Mesenchymal stem cell (in vitro differentiated cells and primary cell): ENCODE data around the gene ASTN2.

Experiments
- DNase-seq: peaks from one replicate; pipeline ENCODE4 v3.0.0-alpha.2; 2013
- H2AFZ ChIP-seq: one replicate; pipeline ENCODE4 v1.6.1; 2013; ENCODE audit warnings: low read depth, mild to moderate bottlenecking, control low read depth, inconsistent platforms, low read length, moderate library complexity
- H2AK5ac ChIP-seq: 2 replicates; pipeline ENCODE4 v1.6.1; 2013; ENCODE audit warnings: low read length, moderate library complexity, mild to moderate bottlenecking, inconsistent platforms; ENCODE audit not compliant: severe bottlenecking
- H2BK120ac ChIP-seq: one replicate; pipeline ENCODE4 v1.6.1; 2013; ENCODE audit warnings: low read depth, mild to moderate bottlenecking, inconsistent platforms, low read length, moderate library complexity
- H2BK12ac ChIP-seq, 2 experiments: one replicate each; pipeline ENCODE4 v1.6.1; 2013; ENCODE audit warnings: inconsistent platforms in 2 of 2, low read length in 2 of 2, mild to moderate bottlenecking in 2 of 2, moderate library complexity in 2 of 2, control low read depth in 1 of 2
- H2BK15ac ChIP-seq: one replicate; pipeline ENCODE4 v1.6.1; 2013; ENCODE audit warnings: mild to moderate bottlenecking, low read depth, inconsistent platforms; ENCODE audit not compliant: poor library complexity, severe bottlenecking
- H2BK5ac ChIP-seq: 2 replicates; pipeline ENCODE4 v1.6.1; 2013; ENCODE audit warnings: low read depth, mild to moderate bottlenecking, low read length, control low read depth, inconsistent platforms; ENCODE audit not compliant: poor library complexity, severe bottlenecking
- H3K14ac ChIP-seq, 2 experiments: one replicate each; pipeline ENCODE4 v1.6.1; 2013; ENCODE audit warnings: inconsistent platforms in 2 of 2, low read length in 2 of 2, control low read depth in 1 of 2, mild to moderate bottlenecking in 1 of 2, moderate library complexity in 1 of 2
- H3K18ac ChIP-seq, 2 experiments: one replicate each; pipeline ENCODE4 v1.6.1; 2013; ENCODE audit warnings: inconsistent platforms in 2 of 2, low read length in 2 of 2, control low read depth in 1 of 2, low read depth in 1 of 2, mild to moderate bottlenecking in 1 of 2
- H3K23ac ChIP-seq, 2 experiments: one replicate each; pipeline ENCODE4 v1.6.1; 2013; ENCODE audit warnings: inconsistent platforms in 2 of 2, low read length in 2 of 2, mild to moderate bottlenecking in 2 of 2, moderate library complexity in 2 of 2, control low read depth in 1 of 2
- H3K27ac ChIP-seq: 2 replicates; pipeline ENCODE4 v1.5.1; 2013; ENCODE audit warnings: mild to moderate bottlenecking, moderate library complexity, low read length, control low read depth, inconsistent platforms; ENCODE audit not compliant: poor library complexity, severe bottlenecking
- H3K27me3 ChIP-seq, 2 experiments: 2 replicates each; pipeline versions ENCODE4 v1.6.1 to v1.7.0; 2013; ENCODE audit warnings: low read length in 2 of 2, mild to moderate bottlenecking in 2 of 2, moderate library complexity in 2 of 2, control low read depth in 1 of 2, inconsistent platforms in 1 of 2; ENCODE audit not compliant: control insufficient read depth in 1 of 2, insufficient read depth in 1 of 2
- H3K36me3 ChIP-seq, 2 experiments: 2 replicates each; pipeline versions ENCODE4 v1.6.1 to v1.7.0; 2013; ENCODE audit warnings: low read length in 2 of 2, control low read depth in 1 of 2, inconsistent platforms in 1 of 2, low read depth in 1 of 2, mild to moderate bottlenecking in 1 of 2; ENCODE audit not compliant: insufficient read depth in 2 of 2, control insufficient read depth in 1 of 2
- H3K4ac ChIP-seq, 2 experiments: one replicate each; pipeline ENCODE4 v1.6.1; 2013; ENCODE audit warnings: inconsistent platforms in 2 of 2, low read length in 2 of 2, mild to moderate bottlenecking in 2 of 2, moderate library complexity in 2 of 2, control low read depth in 1 of 2, low read depth in 1 of 2
- H3K4me1 ChIP-seq: 2 replicates; pipeline ENCODE4 v1.6.1; 2013; ENCODE audit warnings: low read depth, low read length, control low read depth; ENCODE audit not compliant: control insufficient read depth, insufficient read depth
- H3K4me2 ChIP-seq: 2 replicates; pipeline ENCODE4 v1.6.1; 2013; ENCODE audit warnings: low read length, mild to moderate bottlenecking, inconsistent platforms; ENCODE audit not compliant: poor library complexity, severe bottlenecking
- H3K4me3 ChIP-seq, 2 experiments: 2 replicates each; pipeline versions ENCODE4 v1.5.1 to v1.7.0; 2013; ENCODE audit warnings: low read length in 2 of 2, mild to moderate bottlenecking in 2 of 2, control low read depth in 1 of 2, low read depth in 1 of 2; ENCODE audit not compliant: insufficient read depth in 1 of 2
- H3K79me1 ChIP-seq: replicated peaks from 2 replicates; pipeline ENCODE4 v1.6.1; 2013; ENCODE audit warnings: mild to moderate bottlenecking, control low read depth, low read length, inconsistent platforms; ENCODE audit not compliant: poor library complexity, severe bottlenecking
- H3K9ac ChIP-seq: 2 replicates; pipeline ENCODE4 v1.7.0; 2013; ENCODE audit warnings: mild to moderate bottlenecking, low read length, moderate library complexity
- H3K9me3 ChIP-seq: 2 replicates; pipeline ENCODE4 v1.7.0; 2013; ENCODE audit warnings: mild to moderate bottlenecking, low read length; ENCODE audit not compliant: control insufficient read depth
- H4K8ac ChIP-seq: one replicate; pipeline ENCODE4 v1.6.1; 2013; ENCODE audit warnings: inconsistent platforms, mild to moderate bottlenecking, low read length, moderate library complexity
- H4K91ac ChIP-seq: one replicate; pipeline ENCODE4 v1.6.1; 2013; ENCODE audit warnings: mild to moderate bottlenecking, low read length, inconsistent platforms
- WGBS: methylation state at CpG from one replicate; pipeline ENCODE4 v1.1.7; 2013; ENCODE audit warnings: mixed read lengths; 5-methylcytosine and 5-hydroxymethylcytosine counted together

Gene ASTN2

GRCh38 chr9:116883676-116884075 is 531.2 kb downstream of the ASTN2 start:
- no peak overlapping the region for H3K27ac ChIP-seq
- H2BK12ac ChIP-seq = no peak overlapping the region
- H4K91ac ChIP-seq = no peak overlapping the region
- no peak for DNase-seq
- no peak overlapping the region for H3K23ac ChIP-seq
- no peak overlapping the region for H3K9ac ChIP-seq
- H2AK5ac ChIP-seq = no peak overlapping the region
- no peaks in the 10 kb centered on the region for H3K36me3 ChIP-seq
- H2BK5ac ChIP-seq = no peak overlapping the region
- H3K4me3 ChIP-seq = no peak overlapping the region
- peaks cover 7% of the 10 kb centered on the region for H3K9me3 ChIP-seq
- H2AFZ ChIP-seq = no peak overlapping the region
- 85% methylated on average over 1 of the region's 1 CpG for WGBS
- H3K79me1 ChIP-seq = no peaks in the 10 kb centered on the region
- no peak overlapping the region for H3K4me2 ChIP-seq
- H2BK15ac ChIP-seq = no peak overlapping the region
- no peak overlapping the region for H3K18ac ChIP-seq
- no peak overlapping the region for H3K4ac ChIP-seq
- no peak overlapping the region for H2BK120ac ChIP-seq
- no peak overlapping the region for H4K8ac ChIP-seq
- no peaks in the 10 kb centered on the region for H3K4me1 ChIP-seq
- no peak overlapping the region for H3K14ac ChIP-seq
- H3K27me3 ChIP-seq = no peaks in the 10 kb centered on the region

GRCh38 chr9:116877072-116877471 is 537.8 kb downstream of the ASTN2 start:
- no peaks in the 10 kb centered on the region for H3K27me3 ChIP-seq
- no peak for DNase-seq
- H3K79me1 ChIP-seq = no peaks in the 10 kb centered on the region
- no peak overlapping the region for H4K8ac ChIP-seq
- no peak overlapping the region for H3K4me2 ChIP-seq
- no peak overlapping the region for H2AK5ac ChIP-seq
- no peak overlapping the region for H3K4ac ChIP-seq
- no peaks in the 10 kb centered on the region for H3K4me1 ChIP-seq
- no peaks in the 10 kb centered on the region for H3K36me3 ChIP-seq
- no peak overlapping the region for H3K9ac ChIP-seq
- H2AFZ ChIP-seq = no peak overlapping the region
- H4K91ac ChIP-seq = no peak overlapping the region
- H3K4me3 ChIP-seq = no peak overlapping the region
- H2BK15ac ChIP-seq = no peak overlapping the region
- 93% methylated on average over 3 of the region's 3 CpGs for WGBS
- H2BK120ac ChIP-seq = no peak overlapping the region
- H2BK12ac ChIP-seq = no peak overlapping the region
- H3K9me3 ChIP-seq = peaks cover 18% of the 10 kb centered on the region
- H3K27ac ChIP-seq = no peak overlapping the region
- no peak overlapping the region for H3K14ac ChIP-seq
- no peak overlapping the region for H3K18ac ChIP-seq
- no peak overlapping the region for H2BK5ac ChIP-seq
- H3K23ac ChIP-seq = no peak overlapping the region

GRCh38 chr9:116875576-116875975 is 539.3 kb downstream of the ASTN2 start:
- H3K18ac ChIP-seq = no peak overlapping the region
- H2BK15ac ChIP-seq = no peak overlapping the region
- H3K36me3 ChIP-seq = no peaks in the 10 kb centered on the region
- DNase-seq = no peak
- no peak overlapping the region for H3K23ac ChIP-seq
- no peak overlapping the region for H2AK5ac ChIP-seq
- H3K79me1 ChIP-seq = no peaks in the 10 kb centered on the region
- no peak overlapping the region for H2AFZ ChIP-seq
- peaks cover 3% of the 10 kb centered on the region for H3K4me1 ChIP-seq
- no peak overlapping the region for H2BK12ac ChIP-seq
- no peak overlapping the region for H4K91ac ChIP-seq
- no peak overlapping the region for H4K8ac ChIP-seq
- no peak overlapping the region for H3K4ac ChIP-seq
- no peak overlapping the region for H3K27ac ChIP-seq
- H2BK120ac ChIP-seq = no peak overlapping the region
- peaks cover 18% of the 10 kb centered on the region for H3K9me3 ChIP-seq
- H3K4me3 ChIP-seq = no peak overlapping the region
- no peak overlapping the region for H3K9ac ChIP-seq
- H3K4me2 ChIP-seq = no peak overlapping the region
- H2BK5ac ChIP-seq = no peak overlapping the region
- H3K27me3 ChIP-seq = no peaks in the 10 kb centered on the region
- no CpG with 5 or more reads among the region's 1 CpG for WGBS
- no peak overlapping the region for H3K14ac ChIP-seq

GRCh38 chr9:116873937-116874914 is 540.6 kb downstream of the ASTN2 start:
- Histone ChIP-seq H3K4ac (no peak overlapping the region), H2BK120ac (no peak overlapping the region), H3K4me1 (peaks cover 4% of the 10 kb centered on the region), H4K91ac (no peak overlapping the region), H3K27me3 (no peaks in the 10 kb centered on the region), H2AK5ac (no peak overlapping the region), H3K27ac (no peak overlapping the region), H4K8ac (no peak overlapping the region), H3K36me3 (no peaks in the 10 kb centered on the region), H2BK5ac (no peak overlapping the region), H2BK12ac (no peak overlapping the region), H3K4me3 (no peak overlapping the region), H3K79me1 (no peaks in the 10 kb centered on the region), H3K18ac (no peak overlapping the region), H3K9ac (no peak overlapping the region), H3K9me3 (peaks cover 18% of the 10 kb centered on the region), H3K23ac (no peak overlapping the region), H3K4me2 (no peak overlapping the region), H2AFZ (no peak overlapping the region), H2BK15ac (no peak overlapping the region), H3K14ac (no peak overlapping the region)
- DNase-seq = no peak
- WGBS = 75% methylated on average over 3 of the region's 6 CpGs
